AG10803 (cell line): ENCODE data around the gene CEBPG.
A peak's percentile ranks its signal among the peaks of the same experiment; 100 is the strongest.

ENCODE experiments used
- DNase-seq: peaks from one replicate; pipeline ENCODE4 v3.0.0; 2010; ENCODE audit warnings: low read depth
- H3K4me3 ChIP-seq: 2 replicates; pipeline ENCODE4 v1.5.1; 2011; ENCODE audit warnings: mild to moderate bottlenecking, low read length, control low read depth
- TF ChIP-seq, protein P1 (sequence below): conservative IDR thresholded peaks from 2 replicates; pipeline ENCODE4 v1.5.1; 2011; ENCODE audit warnings: mild to moderate bottlenecking, low read length, control low read depth, inconsistent platforms

Gene CEBPG

DNA sequence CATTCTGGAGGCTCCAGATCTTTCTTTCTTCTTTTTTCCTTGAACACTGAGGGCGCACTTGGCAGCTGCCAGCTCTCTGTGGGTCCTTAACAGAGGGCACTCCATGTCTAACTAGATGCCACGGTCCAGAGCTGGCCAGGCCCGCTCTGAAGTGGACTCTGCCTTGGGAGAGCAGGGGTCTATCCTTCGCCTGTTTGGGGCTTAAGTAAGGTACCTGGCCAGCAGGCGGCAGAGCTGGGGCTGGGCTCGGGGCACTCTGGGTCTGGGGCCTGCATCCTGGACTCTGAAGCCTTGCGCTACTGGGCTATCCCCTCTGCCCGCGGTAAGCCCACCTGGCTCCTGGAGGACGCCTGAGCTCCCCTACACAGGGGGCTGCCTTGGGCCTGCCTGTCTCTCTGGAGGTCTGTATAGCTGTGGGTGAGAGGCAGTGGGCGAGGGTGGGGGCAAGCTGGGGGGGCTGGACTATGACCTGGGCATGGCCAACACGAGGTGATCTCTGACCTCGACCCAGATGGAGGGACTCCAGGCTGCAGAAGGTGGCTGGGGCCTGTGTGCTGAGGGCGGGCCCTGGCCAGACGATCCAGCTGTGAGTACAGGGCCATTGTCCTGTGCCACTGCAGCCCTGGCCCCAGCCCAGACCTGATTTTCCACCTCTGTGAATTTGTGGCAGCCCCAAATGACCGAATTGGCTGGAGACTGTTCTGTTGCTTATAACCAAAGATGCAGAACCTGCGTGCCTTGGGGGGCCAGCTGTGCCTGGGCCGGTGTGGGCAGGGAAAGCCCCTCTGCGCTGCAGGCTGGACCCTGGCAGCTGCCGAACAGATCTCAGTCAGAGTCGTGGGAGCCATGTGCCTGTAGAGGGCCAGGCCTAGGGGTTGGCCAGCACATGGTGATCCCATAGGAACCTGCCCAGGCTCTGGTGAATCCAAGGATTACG lies 26.5 kb downstream of the CEBPG start:
- no peak overlapping the region for H3K4me3 ChIP-seq
- TF ChIP-seq, protein P1, sequence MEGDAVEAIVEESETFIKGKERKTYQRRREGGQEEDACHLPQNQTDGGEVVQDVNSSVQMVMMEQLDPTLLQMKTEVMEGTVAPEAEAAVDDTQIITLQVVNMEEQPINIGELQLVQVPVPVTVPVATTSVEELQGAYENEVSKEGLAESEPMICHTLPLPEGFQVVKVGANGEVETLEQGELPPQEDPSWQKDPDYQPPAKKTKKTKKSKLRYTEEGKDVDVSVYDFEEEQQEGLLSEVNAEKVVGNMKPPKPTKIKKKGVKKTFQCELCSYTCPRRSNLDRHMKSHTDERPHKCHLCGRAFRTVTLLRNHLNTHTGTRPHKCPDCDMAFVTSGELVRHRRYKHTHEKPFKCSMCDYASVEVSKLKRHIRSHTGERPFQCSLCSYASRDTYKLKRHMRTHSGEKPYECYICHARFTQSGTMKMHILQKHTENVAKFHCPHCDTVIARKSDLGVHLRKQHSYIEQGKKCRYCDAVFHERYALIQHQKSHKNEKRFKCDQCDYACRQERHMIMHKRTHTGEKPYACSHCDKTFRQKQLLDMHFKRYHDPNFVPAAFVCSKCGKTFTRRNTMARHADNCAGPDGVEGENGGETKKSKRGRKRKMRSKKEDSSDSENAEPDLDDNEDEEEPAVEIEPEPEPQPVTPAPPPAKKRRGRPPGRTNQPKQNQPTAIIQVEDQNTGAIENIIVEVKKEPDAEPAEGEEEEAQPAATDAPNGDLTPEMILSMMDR: no peak
- DNase-seq: no peak

DNA sequence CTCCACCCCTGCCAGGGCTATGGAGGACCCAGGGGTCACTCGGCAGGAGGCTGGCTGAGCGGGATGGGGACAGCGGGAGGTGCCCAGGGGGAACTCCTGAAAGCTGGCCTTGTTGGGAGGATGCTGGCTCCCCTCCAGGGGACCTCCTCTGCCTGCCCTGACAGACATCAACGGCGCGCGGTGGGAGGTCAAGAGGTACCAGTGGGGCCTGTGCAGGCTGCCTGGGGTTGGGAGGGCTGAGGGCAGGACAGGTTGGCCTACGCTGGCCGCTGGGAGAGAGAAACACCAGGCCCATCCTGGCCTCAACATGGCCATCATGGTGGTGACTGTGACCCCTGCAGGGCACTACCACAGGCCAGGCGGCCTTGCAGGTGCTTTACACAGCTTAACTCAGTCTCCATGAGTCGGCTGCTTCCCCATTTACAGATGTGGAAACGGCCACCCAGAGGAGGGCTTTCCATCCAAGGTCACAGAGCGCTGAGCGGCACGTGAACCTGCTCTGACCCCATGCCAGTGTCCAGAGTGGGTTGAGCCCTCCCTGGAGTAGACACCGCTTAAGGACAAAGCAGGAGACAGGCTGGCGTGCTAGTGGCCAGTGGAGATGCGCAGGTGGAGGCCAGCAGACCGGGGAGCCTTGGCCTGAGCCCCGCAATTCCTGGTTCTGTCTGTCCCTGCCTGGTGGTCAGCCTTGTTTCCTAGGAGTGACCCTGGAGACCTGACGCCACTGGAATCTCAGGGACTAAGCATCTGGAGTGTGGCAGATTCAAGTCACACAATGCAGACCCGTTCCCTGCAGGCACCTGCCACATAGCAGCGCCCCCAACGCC lies 27.6 kb downstream of the CEBPG start:
- no peak overlapping the region for H3K4me3 ChIP-seq
- TF ChIP-seq, protein P1: no peak
- no peak for DNase-seq

DNA sequence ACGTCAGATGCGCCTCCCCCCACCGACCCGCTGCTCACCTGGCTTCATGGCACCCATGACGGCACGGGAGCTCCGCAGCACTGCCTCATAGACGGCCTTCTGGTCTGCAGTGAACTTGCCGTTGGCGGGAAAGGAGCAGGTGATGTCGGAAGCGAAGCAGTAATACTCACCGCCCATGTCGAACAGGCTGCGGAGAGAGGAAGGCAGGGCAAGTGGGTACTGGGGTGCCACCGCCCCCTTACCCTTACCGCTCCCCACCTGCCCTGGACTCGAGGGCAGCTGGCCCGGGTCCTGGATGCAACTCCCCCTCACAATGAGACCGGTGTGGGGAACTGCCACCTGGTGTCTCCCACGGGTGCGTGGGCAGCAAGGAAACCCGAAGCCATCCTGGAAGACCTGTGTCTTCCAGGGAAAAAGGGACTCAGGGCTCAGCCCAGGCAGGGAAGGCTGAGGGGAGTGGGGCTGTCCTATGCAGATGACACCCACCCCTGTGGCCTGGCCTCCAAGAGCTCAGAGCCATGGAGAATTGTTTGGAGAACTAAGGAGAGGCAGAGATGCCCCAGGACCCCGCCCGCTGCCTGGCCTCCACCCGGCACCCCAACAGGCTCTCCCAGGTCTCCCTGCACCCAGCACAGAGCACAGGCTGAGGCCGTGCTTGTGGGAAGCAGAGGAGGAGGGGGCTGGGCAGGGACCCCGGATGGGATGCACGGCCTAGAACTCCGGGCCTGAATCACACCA lies 28.3 kb downstream of the CEBPG start:
- DNase-seq: no peak
- no peak overlapping the region for H3K4me3 ChIP-seq
- TF ChIP-seq, protein P1: no peak

DNA sequence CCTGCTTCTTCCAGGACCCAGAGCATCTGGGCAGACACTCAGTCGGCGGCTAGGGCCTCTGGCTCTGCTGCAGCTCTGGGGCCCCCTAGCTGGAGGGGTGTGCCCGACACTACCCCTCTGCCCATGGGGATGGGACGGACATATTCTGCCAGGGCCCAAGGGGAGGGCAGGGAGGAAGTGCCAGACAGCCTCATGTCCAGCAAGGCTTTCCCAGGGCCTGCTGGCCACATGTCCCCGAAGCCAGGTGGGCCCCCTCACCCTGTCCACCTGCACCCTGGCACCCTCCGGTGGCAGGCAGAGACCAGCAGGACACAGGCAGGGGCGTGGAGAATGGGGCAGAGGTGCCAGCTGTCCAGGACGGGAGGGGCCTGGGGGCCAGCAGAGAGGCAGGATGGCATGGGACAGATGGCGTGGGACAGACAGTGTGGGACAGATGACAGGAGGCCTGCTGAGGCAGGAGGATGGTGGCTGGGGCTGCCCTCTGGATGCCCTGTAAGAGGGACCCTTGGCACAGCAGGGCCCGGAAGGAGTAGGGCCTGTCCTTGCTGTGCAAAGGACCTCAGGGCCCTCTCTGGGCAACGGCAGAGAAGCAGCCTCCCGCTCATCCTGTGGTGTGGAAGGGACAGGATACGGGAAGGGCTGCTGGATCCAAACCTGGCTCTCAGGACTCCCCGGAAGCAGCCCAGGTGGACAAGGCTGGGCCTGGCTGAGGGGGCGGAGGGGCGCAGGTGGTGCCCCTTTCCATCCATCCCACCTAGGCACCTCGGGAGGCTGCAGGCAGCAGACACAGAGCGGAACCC lies 29.1 kb downstream of the CEBPG start:
- no peak overlapping the region for H3K4me3 ChIP-seq
- TF ChIP-seq, protein P1: no peak
- DNase-seq: no peak

DNA sequence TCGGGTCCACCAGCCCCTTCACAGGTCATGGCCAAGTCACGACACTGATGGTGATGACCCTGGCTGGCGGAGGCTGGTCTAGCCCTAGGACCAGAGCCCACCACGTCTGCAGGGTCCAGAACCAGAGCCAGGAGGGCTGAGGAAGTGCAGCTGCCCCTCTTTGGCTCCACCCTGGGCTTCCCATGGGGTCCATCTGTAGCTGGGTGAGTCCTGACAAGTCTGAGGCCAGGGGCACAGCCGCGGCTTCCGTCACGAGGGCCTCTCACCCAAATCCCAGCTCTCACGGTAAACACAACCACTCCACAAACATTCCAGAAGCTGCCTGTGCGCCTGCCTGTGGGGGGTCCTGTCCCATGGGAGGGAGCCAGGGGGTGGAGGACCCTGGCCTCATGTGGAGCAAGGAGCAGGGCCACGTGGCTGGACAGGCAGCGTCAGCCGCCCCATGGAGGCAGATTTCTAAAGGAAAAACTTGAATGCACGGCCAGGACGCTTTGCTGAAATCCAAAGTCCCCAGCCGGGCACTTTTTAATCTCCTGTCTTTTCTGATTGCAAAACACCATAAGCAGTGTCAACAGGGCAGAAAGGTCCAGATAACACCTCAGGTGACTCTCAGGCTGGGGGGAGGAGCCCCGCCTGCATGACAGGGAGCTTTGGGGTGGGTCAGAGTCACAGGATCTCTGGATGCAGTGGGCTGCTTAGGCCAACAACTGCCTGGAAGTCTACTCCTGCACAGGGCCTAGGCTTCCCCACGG lies 29.9 kb downstream of the CEBPG start:
- DNase-seq: no peak
- TF ChIP-seq, protein P1: no peak
- no peak overlapping the region for H3K4me3 ChIP-seq

DNA sequence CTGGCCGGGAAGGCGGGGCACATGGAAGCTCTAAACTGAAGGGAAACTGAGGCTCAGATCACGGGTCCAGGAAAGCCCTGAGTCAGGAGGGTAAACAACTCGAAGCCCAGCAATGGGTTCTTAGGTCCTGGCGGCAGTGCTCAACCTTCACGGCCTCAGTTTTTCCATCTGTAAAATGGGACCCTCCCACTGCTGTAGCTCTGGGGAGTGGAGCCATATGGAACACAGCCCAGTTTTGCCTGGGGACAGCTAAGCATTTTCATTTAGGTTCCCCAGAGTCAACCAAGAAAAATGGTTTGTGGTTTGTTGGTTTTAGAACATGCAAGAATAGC lies 30.4 kb downstream of the CEBPG start:
- peak; percentile 18 for DNase-seq

More for the DNA sequence above, 30.4 kb downstream of the CEBPG start:
- no peak overlapping the region for H3K4me3 ChIP-seq
- TF ChIP-seq, protein P1: no peak
